HEK293T (cell line): ENCODE data around the gene LETM1.

Experiments
- CTCF ChIA-PET: fragments of 350-600 bp; formaldehyde crosslinking; extraction: SDS; loops from one replicate; lab custom pipeline; 2021; ENCODE audit warnings: antibody characterized with exemption, inconsistent platforms; lab: Yijun Ruan, JAX
- POLR2A ChIA-PET: fragments of 350-600 bp; formaldehyde crosslinking; extraction: SDS; loops from one replicate; lab custom pipeline; 2020; ENCODE audit warnings: antibody characterized with exemption, inconsistent platforms; lab: Yijun Ruan, JAX
- DNase-seq: peaks from one replicate; pipeline ENCODE4 v3.0.0; 2012; ENCODE audit warnings: mixed read lengths; ENCODE audit errors: extremely low spot score
- ARNT ChIP-seq: fragments of 450-650 bp; IDR thresholded peaks from 2 replicates; pipeline ENCODE4 v1.6.1; 2017; ENCODE audit warnings: mild to moderate bottlenecking
- BHLHE40 ChIP-seq: fragments of 450-650 bp; IDR thresholded peaks from 2 replicates; pipeline ENCODE4 v1.6.1; 2016; ENCODE audit warnings: mild to moderate bottlenecking, moderate library complexity, borderline replicate concordance
- CTBP1 ChIP-seq: fragments of 450-650 bp; IDR thresholded peaks from 2 replicates; pipeline ENCODE4 v1.6.1; 2016; ENCODE audit warnings: borderline replicate concordance
- ELF4 ChIP-seq: fragments of 450-650 bp; IDR thresholded peaks from 2 replicates; pipeline ENCODE4 v1.6.1; 2017; ENCODE audit warnings: antibody characterized with exemption
- FOXA1 ChIP-seq: fragments of 450-650 bp; IDR thresholded peaks from 2 replicates; pipeline ENCODE4 v1.6.1; 2016; ENCODE audit warnings: mild to moderate bottlenecking
- FOXK2 ChIP-seq: fragments of 450-650 bp; IDR thresholded peaks from 2 replicates; pipeline ENCODE4 v1.6.1; 2016; ENCODE audit warnings: mild to moderate bottlenecking
- FOXM1 ChIP-seq: fragments of 450-650 bp; IDR thresholded peaks from 2 replicates; pipeline ENCODE4 v1.6.1; 2017; ENCODE audit warnings: mild to moderate bottlenecking, borderline replicate concordance
- HDGF ChIP-seq: fragments of 450-650 bp; IDR thresholded peaks from 2 replicates; pipeline ENCODE4 v1.6.1; 2017; ENCODE audit warnings: antibody characterized with exemption, borderline replicate concordance
- L3MBTL2 ChIP-seq: fragments of 450-650 bp; conservative IDR thresholded peaks from 2 replicates; pipeline ENCODE4 v1.6.1; 2016; ENCODE audit warnings: mild to moderate bottlenecking
- LEF1 ChIP-seq: fragments of 450-650 bp; IDR thresholded peaks from 2 replicates; pipeline ENCODE4 v1.6.1; 2017; ENCODE audit warnings: mild to moderate bottlenecking, borderline replicate concordance
- NFRKB ChIP-seq: fragments of 450-650 bp; IDR thresholded peaks from 2 replicates; pipeline ENCODE4 v1.6.1; 2016; ENCODE audit warnings: mild to moderate bottlenecking, moderate library complexity
- SP1 ChIP-seq: fragments of 450-650 bp; IDR thresholded peaks from 2 replicates; pipeline ENCODE4 v1.6.1; 2017
- SUZ12 ChIP-seq: fragments of 450-650 bp; IDR thresholded peaks from 2 replicates; pipeline ENCODE4 v1.6.1; 2016; ENCODE audit warnings: mild to moderate bottlenecking
- TARDBP ChIP-seq: fragments of 450-650 bp; IDR thresholded peaks from 2 replicates; pipeline ENCODE4 v1.6.1; 2016
- ZNF384 ChIP-seq: fragments of 450-650 bp; IDR thresholded peaks from 2 replicates; pipeline ENCODE4 v1.6.1; 2016
- TF ChIP-seq, protein P1 (sequence below): fragments of 450-650 bp; IDR thresholded peaks from 2 replicates; pipeline ENCODE4 v1.6.1; 2016

The LETM1 gene

GRCh38 chr4:1834047-1834775, 21.7 kb downstream of the LETM1 start:
- POLR2A ChIA-PET: no interaction called here
- TF ChIP-seq, protein P1, sequence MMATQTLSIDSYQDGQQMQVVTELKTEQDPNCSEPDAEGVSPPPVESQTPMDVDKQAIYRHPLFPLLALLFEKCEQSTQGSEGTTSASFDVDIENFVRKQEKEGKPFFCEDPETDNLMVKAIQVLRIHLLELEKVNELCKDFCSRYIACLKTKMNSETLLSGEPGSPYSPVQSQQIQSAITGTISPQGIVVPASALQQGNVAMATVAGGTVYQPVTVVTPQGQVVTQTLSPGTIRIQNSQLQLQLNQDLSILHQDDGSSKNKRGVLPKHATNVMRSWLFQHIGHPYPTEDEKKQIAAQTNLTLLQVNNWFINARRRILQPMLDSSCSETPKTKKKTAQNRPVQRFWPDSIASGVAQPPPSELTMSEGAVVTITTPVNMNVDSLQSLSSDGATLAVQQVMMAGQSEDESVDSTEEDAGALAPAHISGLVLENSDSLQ: no peak
- TF ChIP-seq CTBP1 (no peak), FOXK2 (no peak), FOXM1 (no peak), TARDBP (no peak), L3MBTL2 (no peak), LEF1 (no peak), SUZ12 (no peak), ARNT (no peak), NFRKB (no peak), SP1 (no peak), BHLHE40 (no peak), ELF4 (no peak), FOXA1 (no peak)
- CTCF ChIA-PET: interaction anchor here (0.6 kb wide), 1 partner anchor 21 kb away, joined by 4 read pairs; no protein-coding TSS in a partner anchor
- no peak for DNase-seq

GRCh38 chr4:1833307-1834046, 22.5 kb downstream of the LETM1 start:
- TF ChIP-seq NFRKB: no peak
- TF ChIP-seq ARNT: no peak
- TF ChIP-seq, protein P1: no peak
- no peak for TF ChIP-seq ZNF384
- no peak for TF ChIP-seq CTBP1
- TF ChIP-seq FOXK2: no peak
- TF ChIP-seq HDGF: no peak
- TF ChIP-seq ELF4: no peak
- ChIA-PET POLR2A (no interaction called here), CTCF (no interaction called here)
- no peak for DNase-seq

DNA sequence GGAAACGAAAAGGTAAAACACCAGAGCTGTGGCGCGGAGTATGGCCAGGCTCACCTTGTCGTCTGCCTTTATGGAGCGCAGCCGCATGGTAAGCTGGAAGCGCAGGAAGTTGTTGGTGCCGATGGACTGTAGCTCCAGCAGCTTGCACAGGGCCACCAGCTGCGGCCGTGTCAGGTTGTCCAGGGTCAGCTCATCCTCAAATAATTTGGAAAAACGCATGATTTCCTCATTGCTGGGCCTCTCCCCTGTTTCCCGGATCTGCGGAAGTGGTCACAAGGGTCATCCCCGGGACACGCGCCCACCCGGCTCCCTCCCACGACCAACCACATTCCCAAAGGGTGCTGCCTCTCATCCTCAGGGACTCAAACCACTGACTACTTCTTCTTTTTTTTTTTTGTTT, 23.3 kb downstream of the LETM1 start:
- TF ChIP-seq BHLHE40 (no peak), L3MBTL2 (no peak), LEF1 (no peak), HDGF (no peak), NFRKB (no peak), FOXK2 (no peak), ZNF384 (no peak), FOXA1 (no peak), SUZ12 (no peak), TARDBP (no peak), CTBP1 (no peak)
- TF ChIP-seq, protein P1: no peak
- CTCF ChIA-PET: no interaction called here

DNA sequence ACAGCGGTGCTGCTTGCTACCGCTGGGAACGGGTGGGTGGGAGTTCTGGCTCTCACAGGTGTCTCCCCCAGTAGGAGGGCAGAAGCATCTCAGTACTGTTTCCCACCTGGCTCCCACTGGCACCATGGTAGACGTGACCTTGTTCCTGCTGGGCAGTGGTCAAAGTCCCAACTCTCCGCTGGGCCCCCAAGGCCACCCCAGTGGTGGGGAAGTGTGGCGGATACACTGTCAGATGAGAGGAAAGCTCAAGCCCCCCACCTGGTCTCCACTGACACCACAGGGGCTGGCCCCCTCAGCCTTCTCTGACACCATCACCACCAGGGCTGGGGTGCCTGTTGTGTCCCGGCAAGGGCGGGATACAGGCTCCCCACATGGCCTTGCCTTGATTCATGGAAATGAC, 24.6 kb downstream of the LETM1 start:
- DNase-seq: no peak
- CTCF ChIA-PET: interaction anchor here (1.0 kb wide), 1 partner anchor 83 kb away, joined by 3 read pairs; no protein-coding TSS in a partner anchor
- TF ChIP-seq LEF1 (no peak), BHLHE40 (no peak), FOXK2 (no peak), TARDBP (no peak), ZNF384 (no peak), CTBP1 (no peak), HDGF (no peak), FOXM1 (no peak), ARNT (no peak), FOXA1 (no peak), L3MBTL2 (no peak), ELF4 (no peak), SP1 (no peak), SUZ12 (no peak), NFRKB (no peak)
- TF ChIP-seq, protein P1: no peak
- POLR2A ChIA-PET: no interaction called here

More for the DNA sequence above, 23.3 kb downstream of the LETM1 start:
- no peak for DNase-seq
- POLR2A ChIA-PET: no interaction called here

- ChIA-PET CTCF (interaction anchor here (1.0 to 1.3 kb wide), 2 partner anchors 83 to 137 kb away, joined by 3 read pairs; no protein-coding TSS in a partner anchor), POLR2A (no interaction called here)
- no peak for TF ChIP-seq HDGF
- no peak for TF ChIP-seq LEF1
- TF ChIP-seq TARDBP: no peak
- TF ChIP-seq ARNT: no peak
- TF ChIP-seq ELF4: no peak
- TF ChIP-seq, protein P1: no peak
- TF ChIP-seq CTBP1: no peak
- TF ChIP-seq FOXK2: no peak
- no peak for TF ChIP-seq NFRKB
- TF ChIP-seq BHLHE40: no peak
- no peak for TF ChIP-seq L3MBTL2
- no peak for TF ChIP-seq SUZ12
- no peak for TF ChIP-seq FOXA1
- TF ChIP-seq ZNF384: no peak
- no peak for TF ChIP-seq SP1
- TF ChIP-seq FOXM1: no peak
- DNase-seq: no peak
These were observed 25.2 kb downstream of the LETM1 start for GRCh38 chr4:1830642-1831228.
